DMS153 treated with DMSO at 0.1 percent for 48 hours (cell line): ENCODE data around the gene HBA2.
"Not testable (repeated sequence)": the region's sequence is repeated elsewhere in the genome, so short reads cannot be mapped to it uniquely, and the experiment has no call there.

Experiments
- DNase-seq: peaks from one replicate; lab custom pipeline; 2025; ENCODE audit not compliant: unreplicated experiment; lab: John Stamatoyannopoulos, UW

HBA2 gene

DNA sequence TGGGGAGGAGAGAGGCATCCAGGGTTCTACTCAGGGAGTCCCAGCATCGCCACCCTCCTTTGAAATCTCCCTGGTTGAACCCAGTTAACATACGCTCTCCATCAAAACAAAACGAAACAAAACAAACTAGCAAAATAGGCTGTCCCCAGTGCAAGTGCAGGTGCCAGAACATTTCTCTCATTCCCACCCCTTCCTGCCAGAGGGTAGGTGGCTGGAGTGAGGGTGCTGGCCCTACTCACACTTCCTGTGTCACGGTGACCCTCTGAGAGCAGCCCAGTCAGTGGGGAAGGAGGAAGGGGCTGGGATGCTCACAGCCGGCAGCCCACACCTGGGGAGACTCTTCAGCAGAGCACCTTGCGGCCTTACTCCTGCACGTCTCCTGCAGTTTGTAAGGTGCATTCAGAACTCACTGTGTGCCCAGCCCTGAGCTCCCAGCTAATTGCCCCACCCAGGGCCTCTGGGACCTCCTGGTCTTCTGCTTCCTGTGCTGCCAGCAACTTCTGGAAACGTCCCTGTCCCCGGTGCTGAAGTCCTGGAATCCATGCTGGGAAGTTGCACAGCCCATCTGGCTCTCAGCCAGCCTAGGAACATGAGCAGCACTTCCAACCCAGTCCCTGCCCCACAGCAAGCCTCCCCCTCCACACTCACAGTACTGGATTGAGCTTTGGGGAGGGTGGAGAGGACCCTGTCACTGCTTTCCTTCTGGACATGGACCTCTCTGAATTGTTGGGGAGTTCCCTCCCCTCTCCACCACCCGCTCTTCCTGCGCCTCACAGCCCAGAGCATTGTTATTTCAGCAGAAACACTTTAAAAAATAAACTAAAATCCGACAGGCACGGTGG is 1.5 kb downstream of the HBA2 start:
- DNase-seq = not testable (repeated sequence)

DNA sequence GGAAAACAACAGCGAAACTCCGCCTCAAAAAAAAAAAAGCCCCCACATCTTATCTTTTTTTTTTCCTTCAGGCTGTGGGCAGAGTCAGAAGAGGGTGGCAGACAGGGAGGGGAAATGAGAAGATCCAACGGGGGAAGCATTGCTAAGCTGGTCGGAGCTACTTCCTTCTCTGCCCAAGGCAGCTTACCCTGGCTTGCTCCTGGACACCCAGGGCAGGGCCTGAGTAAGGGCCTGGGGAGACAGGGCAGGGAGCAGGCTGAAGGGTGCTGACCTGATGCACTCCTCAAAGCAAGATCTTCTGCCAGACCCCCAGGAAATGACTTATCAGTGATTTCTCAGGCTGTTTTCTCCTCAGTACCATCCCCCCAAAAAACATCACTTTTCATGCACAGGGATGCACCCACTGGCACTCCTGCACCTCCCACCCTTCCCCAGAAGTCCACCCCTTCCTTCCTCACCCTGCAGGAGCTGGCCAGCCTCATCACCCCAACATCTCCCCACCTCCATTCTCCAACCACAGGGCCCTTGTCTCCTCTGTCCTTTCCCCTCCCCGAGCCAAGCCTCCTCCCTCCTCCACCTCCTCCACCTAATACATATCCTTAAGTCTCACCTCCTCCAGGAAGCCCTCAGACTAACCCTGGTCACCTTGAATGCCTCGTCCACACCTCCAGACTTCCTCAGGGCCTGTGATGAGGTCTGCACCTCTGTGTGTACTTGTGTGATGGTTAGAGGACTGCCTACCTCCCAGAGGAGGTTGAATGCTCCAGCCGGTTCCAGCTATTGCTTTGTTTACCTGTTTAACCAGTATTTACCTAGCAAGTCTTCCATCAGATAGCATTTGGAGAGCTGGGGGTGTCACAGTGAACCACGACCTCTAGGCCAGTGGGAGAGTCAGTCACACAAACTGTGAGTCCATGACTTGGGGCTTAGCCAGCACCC is 2.6 kb downstream of the HBA2 start:
- DNase-seq = no peak

DNA sequence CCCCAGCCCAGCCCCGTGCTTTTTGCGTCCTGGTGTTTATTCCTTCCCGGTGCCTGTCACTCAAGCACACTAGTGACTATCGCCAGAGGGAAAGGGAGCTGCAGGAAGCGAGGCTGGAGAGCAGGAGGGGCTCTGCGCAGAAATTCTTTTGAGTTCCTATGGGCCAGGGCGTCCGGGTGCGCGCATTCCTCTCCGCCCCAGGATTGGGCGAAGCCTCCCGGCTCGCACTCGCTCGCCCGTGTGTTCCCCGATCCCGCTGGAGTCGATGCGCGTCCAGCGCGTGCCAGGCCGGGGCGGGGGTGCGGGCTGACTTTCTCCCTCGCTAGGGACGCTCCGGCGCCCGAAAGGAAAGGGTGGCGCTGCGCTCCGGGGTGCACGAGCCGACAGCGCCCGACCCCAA is 3.3 kb downstream of the HBA2 start:
- DNase-seq = not testable (repeated sequence)

DNA sequence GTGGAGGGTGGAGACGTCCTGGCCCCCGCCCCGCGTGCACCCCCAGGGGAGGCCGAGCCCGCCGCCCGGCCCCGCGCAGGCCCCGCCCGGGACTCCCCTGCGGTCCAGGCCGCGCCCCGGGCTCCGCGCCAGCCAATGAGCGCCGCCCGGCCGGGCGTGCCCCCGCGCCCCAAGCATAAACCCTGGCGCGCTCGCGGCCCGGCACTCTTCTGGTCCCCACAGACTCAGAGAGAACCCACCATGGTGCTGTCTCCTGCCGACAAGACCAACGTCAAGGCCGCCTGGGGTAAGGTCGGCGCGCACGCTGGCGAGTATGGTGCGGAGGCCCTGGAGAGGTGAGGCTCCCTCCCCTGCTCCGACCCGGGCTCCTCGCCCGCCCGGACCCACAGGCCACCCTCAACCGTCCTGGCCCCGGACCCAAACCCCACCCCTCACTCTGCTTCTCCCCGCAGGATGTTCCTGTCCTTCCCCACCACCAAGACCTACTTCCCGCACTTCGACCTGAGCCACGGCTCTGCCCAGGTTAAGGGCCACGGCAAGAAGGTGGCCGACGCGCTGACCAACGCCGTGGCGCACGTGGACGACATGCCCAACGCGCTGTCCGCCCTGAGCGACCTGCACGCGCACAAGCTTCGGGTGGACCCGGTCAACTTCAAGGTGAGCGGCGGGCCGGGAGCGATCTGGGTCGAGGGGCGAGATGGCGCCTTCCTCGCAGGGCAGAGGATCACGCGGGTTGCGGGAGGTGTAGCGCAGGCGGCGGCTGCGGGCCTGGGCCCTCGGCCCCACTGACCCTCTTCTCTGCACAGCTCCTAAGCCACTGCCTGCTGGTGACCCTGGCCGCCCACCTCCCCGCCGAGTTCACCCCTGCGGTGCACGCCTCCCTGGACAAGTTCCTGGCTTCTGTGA is 4.1 kb downstream of the HBA2 start, which contains the start of gene HBA1:
Gene HBA1, plus strand, starts transcription at position 204 of the 906 bp plus-strand sequence. Its CDS starts 37 bp downstream, at position 241.
- not testable (repeated sequence) for DNase-seq

DNA sequence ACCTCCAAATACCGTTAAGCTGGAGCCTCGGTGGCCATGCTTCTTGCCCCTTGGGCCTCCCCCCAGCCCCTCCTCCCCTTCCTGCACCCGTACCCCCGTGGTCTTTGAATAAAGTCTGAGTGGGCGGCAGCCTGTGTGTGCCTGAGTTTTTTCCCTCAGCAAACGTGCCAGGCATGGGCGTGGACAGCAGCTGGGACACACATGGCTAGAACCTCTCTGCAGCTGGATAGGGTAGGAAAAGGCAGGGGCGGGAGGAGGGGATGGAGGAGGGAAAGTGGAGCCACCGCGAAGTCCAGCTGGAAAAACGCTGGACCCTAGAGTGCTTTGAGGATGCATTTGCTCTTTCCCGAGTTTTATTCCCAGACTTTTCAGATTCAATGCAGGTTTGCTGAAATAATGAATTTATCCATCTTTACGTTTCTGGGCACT is 4.7 kb downstream of the HBA2 start:
- DNase-seq = peak; percentile 98

DNA sequence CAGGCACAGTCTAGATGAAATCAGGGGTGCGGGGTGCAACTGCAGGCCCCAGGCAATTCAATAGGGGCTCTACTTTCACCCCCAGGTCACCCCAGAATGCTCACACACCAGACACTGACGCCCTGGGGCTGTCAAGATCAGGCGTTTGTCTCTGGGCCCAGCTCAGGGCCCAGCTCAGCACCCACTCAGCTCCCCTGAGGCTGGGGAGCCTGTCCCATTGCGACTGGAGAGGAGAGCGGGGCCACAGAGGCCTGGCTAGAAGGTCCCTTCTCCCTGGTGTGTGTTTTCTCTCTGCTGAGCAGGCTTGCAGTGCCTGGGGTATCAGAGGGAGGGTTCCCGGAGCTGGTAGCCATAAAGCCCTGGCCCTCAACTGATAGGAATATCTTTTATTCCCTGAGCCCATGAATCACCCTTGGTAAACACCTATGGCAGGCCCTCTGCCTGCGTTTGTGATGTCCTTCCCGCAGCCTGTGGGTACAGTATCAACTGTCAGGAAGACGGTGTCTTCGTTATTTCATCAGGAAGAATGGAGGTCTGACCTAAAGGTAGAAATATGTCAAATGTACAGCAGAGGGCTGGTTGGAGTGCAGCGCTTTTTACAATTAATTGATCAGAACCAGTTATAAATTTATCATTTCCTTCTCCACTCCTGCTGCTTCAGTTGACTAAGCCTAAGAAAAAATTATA is 5.4 kb downstream of the HBA2 start:
- DNase-seq = no peak

DNA sequence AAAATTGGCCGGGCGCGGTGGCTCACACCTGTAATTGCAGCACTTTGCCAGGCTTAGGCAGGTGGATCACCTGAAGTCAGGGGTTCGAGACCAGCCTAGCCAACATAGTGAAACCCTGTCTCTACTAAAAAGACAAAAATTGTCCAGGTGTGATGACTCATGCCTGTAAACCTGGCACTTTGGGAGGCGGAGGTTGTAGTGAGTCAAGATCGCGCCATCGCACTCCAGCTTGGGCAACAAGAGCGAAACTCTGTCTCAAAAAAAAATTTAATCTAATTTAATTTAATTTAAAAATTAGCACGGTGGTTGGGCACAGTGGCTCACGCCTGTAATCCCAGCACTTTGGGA is 6.0 kb downstream of the HBA2 start:
- DNase-seq = no peak

DNA sequence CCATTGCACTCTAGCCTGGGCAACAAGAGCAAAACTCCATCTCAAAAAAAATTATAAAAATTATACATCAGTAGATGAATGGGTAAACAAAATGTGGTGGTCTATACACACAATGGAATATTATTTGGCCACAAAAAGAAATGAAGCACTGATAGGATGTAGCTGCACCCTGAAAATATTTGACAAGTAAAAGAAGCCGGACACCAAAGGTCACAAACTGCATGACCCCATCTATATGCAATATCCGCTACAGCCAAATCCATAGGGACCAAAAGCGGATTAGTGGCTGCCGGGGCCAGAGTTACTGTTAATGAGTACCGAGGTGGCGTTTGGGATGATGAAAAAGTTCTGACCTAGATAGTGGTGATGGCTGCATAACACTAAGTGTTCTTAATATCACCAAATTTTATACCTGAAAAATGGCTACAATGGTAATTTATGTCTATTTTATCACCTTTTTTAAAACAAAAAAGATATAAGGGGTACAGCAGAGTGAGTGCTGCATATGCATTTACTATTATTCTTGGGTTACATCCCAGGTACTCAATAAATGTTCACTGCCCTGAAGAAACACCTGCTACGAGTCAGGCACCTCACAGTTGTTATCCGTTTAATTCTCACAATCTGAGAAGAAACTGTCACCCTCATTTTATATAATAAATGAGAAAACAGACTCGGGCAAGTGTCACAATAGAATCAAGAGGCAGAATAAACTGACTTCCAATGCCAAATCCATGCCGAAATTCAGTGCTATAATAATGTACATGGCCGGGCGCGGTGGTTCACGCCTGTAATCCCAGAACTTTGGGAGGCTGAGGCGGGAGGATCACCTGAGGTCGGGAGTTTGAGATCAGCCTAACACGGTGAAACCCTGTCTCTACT is 6.8 kb downstream of the HBA2 start:
- DNase-seq = no peak

DNA sequence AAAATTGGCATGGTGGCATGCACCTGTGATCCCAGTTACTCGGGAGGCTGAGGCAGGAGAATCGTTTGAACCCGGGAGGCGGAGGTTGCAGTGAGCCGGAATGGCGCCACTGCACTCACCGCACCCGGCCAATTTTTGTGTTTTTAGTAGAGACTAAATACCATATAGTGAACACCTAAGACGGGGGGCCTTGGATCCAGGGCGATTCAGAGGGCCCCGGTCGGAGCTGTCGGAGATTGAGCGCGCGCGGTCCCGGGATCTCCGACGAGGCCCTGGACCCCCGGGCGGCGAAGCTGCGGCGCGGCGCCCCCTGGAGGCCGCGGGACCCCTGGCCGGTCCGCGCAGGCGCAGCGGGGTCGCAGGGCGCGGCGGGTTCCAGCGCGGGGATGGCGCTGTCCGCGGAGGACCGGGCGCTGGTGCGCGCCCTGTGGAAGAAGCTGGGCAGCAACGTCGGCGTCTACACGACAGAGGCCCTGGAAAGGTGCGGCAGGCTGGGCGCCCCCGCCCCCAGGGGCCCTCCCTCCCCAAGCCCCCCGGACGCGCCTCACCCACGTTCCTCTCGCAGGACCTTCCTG is 7.5 kb downstream of the HBA2 start, which contains the start of gene HBQ1:
Gene HBQ1, plus strand, starts transcription at position 359 of the 575 bp plus-strand sequence. Its CDS starts 28 bp downstream, at position 387.
- DNase-seq = no peak

DNA sequence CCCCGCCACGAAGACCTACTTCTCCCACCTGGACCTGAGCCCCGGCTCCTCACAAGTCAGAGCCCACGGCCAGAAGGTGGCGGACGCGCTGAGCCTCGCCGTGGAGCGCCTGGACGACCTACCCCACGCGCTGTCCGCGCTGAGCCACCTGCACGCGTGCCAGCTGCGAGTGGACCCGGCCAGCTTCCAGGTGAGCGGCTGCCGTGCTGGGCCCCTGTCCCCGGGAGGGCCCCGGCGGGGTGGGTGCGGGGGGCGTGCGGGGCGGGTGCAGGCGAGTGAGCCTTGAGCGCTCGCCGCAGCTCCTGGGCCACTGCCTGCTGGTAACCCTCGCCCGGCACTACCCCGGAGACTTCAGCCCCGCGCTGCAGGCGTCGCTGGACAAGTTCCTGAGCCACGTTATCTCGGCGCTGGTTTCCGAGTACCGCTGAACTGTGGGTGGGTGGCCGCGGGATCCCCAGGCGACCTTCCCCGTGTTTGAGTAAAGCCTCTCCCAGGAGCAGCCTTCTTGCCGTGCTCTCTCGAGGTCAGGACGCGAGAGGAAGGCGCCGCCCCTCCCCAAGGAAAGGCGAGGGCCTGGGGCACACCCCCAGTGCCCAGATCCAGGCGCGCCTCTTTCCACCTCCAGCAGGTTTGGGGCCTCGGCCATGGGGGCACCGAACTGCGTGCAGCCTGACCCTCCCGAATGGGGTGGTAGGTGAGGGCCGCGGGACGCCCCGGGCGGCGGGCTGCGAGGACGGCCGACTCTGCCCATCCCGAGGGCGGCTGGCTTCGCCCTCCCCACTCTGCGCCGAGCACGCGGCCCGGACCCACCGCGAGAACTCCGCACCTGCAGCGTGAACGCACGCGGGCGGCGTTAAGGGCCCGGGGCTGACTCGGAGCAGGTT is 8.2 kb downstream of the HBA2 start:
- peak; percentile 38 for DNase-seq

DNA sequence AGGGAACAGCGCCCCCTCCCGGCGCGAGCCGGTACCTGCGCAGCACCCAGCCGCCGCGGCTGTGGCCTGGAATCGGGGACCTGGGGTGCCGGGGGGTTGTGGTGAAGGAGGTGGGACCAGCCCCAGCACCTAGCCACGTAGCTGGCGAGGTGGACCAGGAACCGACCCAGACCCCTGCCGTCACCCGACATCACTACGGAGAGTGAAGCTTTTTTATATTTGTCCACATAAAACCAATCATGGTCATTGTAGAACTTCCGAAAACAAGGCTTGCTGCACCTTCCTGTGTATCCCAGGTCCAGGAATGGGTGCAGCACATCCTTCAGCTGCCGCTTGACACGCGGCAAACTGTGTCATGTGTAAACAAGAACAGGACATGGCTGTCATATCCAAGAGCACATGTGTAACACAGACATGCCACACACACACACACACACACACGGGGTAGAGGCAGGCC is 8.9 kb downstream of the HBA2 start:
- DNase-seq = no peak

DNA sequence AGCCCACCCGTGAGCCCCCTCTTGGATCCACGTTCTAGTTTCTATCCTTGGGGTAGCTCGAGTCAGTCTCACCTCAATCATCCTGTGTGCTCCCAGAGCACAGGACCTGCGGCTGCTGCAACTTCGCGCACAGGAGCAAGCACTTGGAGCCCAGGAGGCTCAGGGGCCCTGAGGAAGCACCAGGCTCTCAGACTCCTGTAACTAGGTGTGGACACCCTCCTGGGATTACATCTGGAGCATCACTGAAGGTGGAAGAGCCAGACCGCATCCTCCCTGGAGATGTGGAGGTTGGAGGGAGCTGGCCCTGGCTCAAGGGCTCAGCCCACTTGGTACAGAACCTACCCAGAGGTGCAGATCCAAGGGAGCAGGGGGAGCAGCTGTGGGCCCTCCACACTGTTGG is 10.3 kb downstream of the HBA2 start:
- no peak for DNase-seq

DNA sequence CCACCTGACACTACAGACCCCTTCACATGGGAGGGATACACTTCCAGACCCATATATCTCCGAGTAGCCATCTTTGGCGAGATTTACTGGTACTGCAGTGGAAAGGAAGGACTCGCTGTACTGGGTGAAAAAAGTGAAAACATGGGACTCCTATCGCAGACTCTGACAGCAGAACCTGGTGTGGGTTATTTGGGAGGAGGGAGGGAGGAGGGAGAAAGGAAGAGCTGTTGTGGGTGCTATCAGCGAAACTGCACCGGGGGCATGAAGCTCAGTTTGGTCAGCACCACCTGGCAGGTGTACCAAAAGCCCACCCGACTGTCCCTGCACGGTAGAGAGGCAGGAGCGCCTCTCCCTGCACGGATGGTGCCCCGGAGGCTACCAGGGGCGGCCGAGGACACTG is 12.5 kb downstream of the HBA2 start:
- no peak for DNase-seq

DNA sequence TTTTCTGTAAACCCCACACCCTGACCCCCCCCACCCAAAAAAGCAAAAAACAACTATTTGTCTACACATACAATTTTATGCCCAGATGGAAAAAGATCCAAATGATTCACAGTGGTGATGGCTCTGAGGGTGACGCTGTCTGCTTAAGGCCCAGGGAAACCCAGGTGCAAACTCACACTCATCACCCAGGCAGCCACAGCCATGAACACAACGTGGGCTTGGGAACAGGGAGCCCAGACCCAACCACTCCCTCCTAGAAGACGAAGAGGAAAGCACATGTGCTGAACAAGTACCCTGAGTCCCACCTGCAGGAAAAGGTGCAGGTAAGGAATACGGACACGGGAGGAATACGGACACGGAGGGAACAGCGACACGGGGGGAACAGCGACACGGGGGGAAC is 13.0 kb downstream of the HBA2 start:
- DNase-seq = no peak

DNA sequence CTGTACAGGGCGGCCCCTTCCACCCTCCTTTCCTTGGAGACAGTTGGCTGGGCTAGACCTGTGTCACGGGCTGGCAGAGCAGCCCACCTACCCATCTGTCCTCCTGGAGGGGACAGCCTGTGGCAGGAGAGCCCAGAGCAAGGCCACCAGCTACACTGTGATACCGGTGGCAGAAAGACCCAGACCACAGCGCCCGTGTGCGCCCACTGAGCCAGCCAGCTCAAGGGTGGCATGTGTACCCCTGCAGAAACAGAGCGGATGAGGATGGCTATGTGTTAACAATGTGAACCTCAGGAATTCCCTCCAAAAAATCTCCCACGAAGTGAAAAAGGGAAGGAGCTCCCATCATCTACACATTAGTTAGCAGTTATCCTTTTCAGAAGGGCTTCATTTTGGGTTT is 14.7 kb downstream of the HBA2 start:
- DNase-seq = no peak

DNA sequence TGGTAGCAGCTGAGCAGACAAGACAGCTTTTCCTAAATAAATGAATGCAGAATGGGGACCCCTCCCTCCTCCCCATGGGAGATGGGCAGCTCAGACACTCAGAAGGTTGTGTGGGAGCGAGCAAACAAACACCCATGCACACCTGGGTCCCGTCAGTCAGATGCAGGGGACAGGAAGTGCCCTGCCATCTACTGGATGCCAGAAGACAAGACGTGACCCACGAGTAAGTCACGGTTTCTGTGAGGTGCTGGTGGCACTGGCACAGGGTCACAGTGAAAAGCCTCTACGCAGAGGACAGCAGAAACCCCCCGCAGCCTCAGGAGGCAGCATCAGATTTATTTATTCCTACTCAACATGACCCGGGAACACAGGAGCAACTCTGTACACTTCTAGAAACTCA is 16.0 kb downstream of the HBA2 start:
- no peak for DNase-seq

DNA sequence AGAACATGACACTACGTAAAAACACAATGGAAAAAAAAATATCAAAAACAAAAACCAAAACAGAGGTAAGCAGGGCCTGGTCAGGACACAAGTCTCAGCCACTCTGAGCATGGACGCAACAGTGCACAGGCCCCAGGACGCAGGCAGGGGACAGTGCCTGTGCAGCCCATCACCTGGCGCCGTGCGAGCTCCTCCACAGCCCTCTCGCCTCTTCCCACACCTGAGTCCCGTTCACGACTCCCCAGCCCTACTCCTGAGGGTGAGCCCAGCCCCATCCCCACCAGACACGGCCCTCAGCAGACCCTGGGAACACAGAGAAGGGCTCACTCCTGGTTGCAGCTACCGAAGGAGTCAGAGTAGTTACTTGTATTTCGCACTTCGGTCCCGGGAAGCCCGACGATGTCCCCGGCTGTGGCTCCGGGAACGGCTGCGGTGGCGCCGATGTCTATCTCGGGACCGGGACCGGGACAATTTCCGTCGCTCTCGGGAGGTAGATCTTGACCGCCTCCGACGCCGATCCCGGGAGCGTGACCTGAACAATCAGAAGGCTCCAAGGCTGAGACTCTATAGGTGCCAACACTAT is 17.0 kb downstream of the HBA2 start:
- no peak for DNase-seq
